ENCODE results near the gene GRIFIN.

GRIFIN gene

GRCh38 chr7:2490181-2490651 lies 14.0 kb upstream of the GRIFIN start:
- Histone ChIP-seq H3K36me3 (ENCODE audit: insufficient read depth, insufficient read length, low read length) (no peaks in the 10 kb centered on the region), H3K27me3 (ENCODE audit: insufficient read depth, insufficient read length) (no peaks in the 10 kb centered on the region), H3K4me1 (ENCODE audit: insufficient read depth, insufficient read length) (peaks cover 24% of the 10 kb centered on the region), H3K9ac (ENCODE audit: insufficient read length, low read depth) (no peak overlapping the region), H3K4me3 (ENCODE audit: insufficient read length, low read depth) (no peak overlapping the region), H3K9me3 (ENCODE audit: insufficient read depth, low read length) (no peaks in the 10 kb centered on the region)
- DNase-seq (ENCODE audit: low read depth, low spot score), result no peak
- no peak for TF ChIP-seq YY1 (IDR thresholded peaks at IDR 0.05; ENCODE audit: insufficient read depth, insufficient read length)
- no peak for TF ChIP-seq SUZ12 (IDR thresholded peaks at IDR 0.05; ENCODE audit: extremely low read depth, insufficient read depth, insufficient read length)
- no peak for TF ChIP-seq ZNF274 (IDR thresholded peaks at IDR 0.05; ENCODE audit: low read depth, low read length)

DNA sequence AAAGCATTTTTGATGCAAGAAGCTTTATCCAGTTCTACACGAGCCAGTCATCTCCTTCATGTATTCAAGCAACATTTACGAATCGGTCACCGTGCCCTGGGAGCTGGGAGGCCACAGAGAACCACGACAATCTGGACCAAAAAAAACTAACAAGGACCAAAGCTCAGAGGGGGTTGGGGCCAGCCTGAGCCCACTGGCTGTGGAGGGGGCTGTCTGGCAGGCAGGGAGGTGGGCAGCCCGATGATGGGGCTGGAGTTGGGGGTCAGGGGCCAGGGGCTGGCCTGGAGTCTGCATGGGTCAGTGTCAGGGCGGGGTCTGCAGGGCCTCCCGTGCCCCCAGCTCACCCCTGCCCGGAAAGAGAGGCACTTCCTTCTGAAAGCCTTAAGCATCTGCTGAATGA lies 12.5 kb upstream of the GRIFIN start:
- H3K4me1 ChIP-seq (ENCODE audit: insufficient read depth, insufficient read length), result peaks cover 15% of the 10 kb centered on the region
- DNase-seq (ENCODE audit: low read depth, low spot score), result no peak
- H3K27me3 ChIP-seq (ENCODE audit: insufficient read depth, insufficient read length), result no peaks in the 10 kb centered on the region
- TF ChIP-seq YY1 (IDR thresholded peaks at IDR 0.05; ENCODE audit: insufficient read depth, insufficient read length) (no peak), ZNF274 (IDR thresholded peaks at IDR 0.05; ENCODE audit: low read depth, low read length) (no peak), SUZ12 (IDR thresholded peaks at IDR 0.05; ENCODE audit: extremely low read depth, insufficient read depth, insufficient read length) (no peak)
- H3K36me3 ChIP-seq (ENCODE audit: insufficient read depth, insufficient read length, low read length), result no peaks in the 10 kb centered on the region
- no peak overlapping the region for H3K4me3 ChIP-seq (ENCODE audit: insufficient read length, low read depth)
- H3K9ac ChIP-seq (ENCODE audit: insufficient read length, low read depth), result no peak overlapping the region
- no peaks in the 10 kb centered on the region for H3K9me3 ChIP-seq (ENCODE audit: insufficient read depth, low read length)

DNA sequence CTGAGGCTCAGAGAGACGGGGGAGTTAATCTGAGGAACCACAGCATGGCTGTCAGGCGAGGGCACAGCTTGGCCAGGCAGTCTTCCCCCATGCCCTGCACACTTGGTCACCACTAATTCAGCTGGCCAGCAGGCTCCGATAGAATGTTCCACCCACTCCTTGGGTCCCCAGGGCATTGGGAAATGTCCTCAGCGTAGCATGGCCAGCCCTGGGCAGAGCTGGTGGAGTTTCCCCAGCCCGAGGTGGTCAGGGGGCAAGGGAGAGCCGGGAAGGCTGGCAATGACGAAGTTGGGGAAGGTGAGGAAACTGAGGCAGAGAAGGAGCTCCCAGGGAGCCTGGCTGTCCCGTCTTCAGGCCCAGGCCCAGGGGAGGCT lies 12.1 kb upstream of the GRIFIN start:
- H3K9ac ChIP-seq (ENCODE audit: insufficient read length, low read depth), result no peak overlapping the region
- H3K27me3 ChIP-seq (ENCODE audit: insufficient read depth, insufficient read length), result no peaks in the 10 kb centered on the region
- DNase-seq (ENCODE audit: low read depth, low spot score), result no peak
- no peaks in the 10 kb centered on the region for H3K36me3 ChIP-seq (ENCODE audit: insufficient read depth, insufficient read length, low read length)
- H3K4me1 ChIP-seq (ENCODE audit: insufficient read depth, insufficient read length), result peaks cover 12% of the 10 kb centered on the region
- no peak for TF ChIP-seq ZNF274 (IDR thresholded peaks at IDR 0.05; ENCODE audit: low read depth, low read length)
- no peak for TF ChIP-seq SUZ12 (IDR thresholded peaks at IDR 0.05; ENCODE audit: extremely low read depth, insufficient read depth, insufficient read length)
- TF ChIP-seq YY1 (IDR thresholded peaks at IDR 0.05; ENCODE audit: insufficient read depth, insufficient read length), result no peak
- H3K9me3 ChIP-seq (ENCODE audit: insufficient read depth, low read length), result no peaks in the 10 kb centered on the region
- H3K4me3 ChIP-seq (ENCODE audit: insufficient read length, low read depth), result no peak overlapping the region

- H3K27me3 ChIP-seq (ENCODE audit: insufficient read depth, insufficient read length), result no peaks in the 10 kb centered on the region
Measured at GRCh38 chr7:2487586-2488271, 11.5 kb upstream of the GRIFIN start.

DNA sequence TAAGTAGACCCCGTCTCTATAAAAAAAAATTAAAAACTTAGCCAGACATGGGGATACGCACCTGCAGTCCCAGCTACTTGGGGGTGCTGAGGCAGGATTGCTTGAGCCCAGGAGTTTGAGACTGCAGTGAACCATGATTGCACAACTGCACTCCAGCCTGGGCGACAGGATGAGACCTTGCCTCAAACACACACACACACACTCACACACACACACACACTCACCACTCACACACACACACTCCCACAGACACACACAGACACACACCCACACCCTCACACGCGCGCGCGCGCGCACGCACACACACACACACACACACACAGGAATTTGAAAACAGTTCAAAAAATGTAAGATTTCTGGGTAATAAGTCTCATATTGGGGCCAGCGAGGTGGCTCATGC lies 8.7 kb upstream of the GRIFIN start:
- Histone ChIP-seq H3K36me3 (ENCODE audit: insufficient read depth, insufficient read length, low read length) (no peaks in the 10 kb centered on the region), H3K9me3 (ENCODE audit: insufficient read depth, low read length) (no peaks in the 10 kb centered on the region), H3K9ac (ENCODE audit: insufficient read length, low read depth) (no peak overlapping the region), H3K4me3 (ENCODE audit: insufficient read length, low read depth) (no peak overlapping the region), H3K27me3 (ENCODE audit: insufficient read depth, insufficient read length) (no peaks in the 10 kb centered on the region), H3K4me1 (ENCODE audit: insufficient read depth, insufficient read length) (peaks cover 12% of the 10 kb centered on the region)
- TF ChIP-seq SUZ12 (IDR thresholded peaks at IDR 0.05; ENCODE audit: extremely low read depth, insufficient read depth, insufficient read length) (no peak), YY1 (IDR thresholded peaks at IDR 0.05; ENCODE audit: insufficient read depth, insufficient read length) (no peak), ZNF274 (IDR thresholded peaks at IDR 0.05; ENCODE audit: low read depth, low read length) (no peak)
- no peak for DNase-seq (ENCODE audit: low read depth, low spot score)

More at GRCh38 chr7:2487586-2488271, 11.5 kb upstream of the GRIFIN start:
- H3K9ac ChIP-seq (ENCODE audit: insufficient read length, low read depth), result no peak overlapping the region
- no peak overlapping the region for H3K4me3 ChIP-seq (ENCODE audit: insufficient read length, low read depth)
- H3K4me1 ChIP-seq (ENCODE audit: insufficient read depth, insufficient read length), result peaks cover 12% of the 10 kb centered on the region
- TF ChIP-seq YY1 (IDR thresholded peaks at IDR 0.05; ENCODE audit: insufficient read depth, insufficient read length) (no peak), ZNF274 (IDR thresholded peaks at IDR 0.05; ENCODE audit: low read depth, low read length) (no peak), SUZ12 (IDR thresholded peaks at IDR 0.05; ENCODE audit: extremely low read depth, insufficient read depth, insufficient read length) (no peak)
- no peaks in the 10 kb centered on the region for H3K36me3 ChIP-seq (ENCODE audit: insufficient read depth, insufficient read length, low read length)
- H3K9me3 ChIP-seq (ENCODE audit: insufficient read depth, low read length), result no peaks in the 10 kb centered on the region
- DNase-seq (ENCODE audit: low read depth, low spot score), result no peak

DNA sequence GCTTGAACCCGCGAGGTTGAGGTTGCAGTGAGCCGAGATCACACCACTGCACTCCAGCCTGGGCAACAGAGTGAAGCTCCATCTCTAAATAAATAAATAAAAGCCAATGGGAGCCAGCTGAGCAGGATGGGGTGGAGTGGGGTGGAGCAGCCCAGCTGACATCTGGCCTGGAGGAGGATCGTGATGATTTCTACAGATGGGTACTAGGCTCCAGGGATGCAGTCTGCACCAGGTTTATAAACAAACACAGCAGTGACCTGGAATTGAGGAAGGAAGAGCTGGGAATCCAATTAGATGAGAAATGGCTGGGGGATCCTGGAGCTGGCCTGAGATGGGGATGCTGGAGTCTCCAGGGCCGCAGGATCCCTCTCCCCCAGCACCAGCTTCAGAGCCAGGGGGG lies 7.3 kb upstream of the GRIFIN start:
- Histone ChIP-seq H3K36me3 (ENCODE audit: insufficient read depth, insufficient read length, low read length) (no peaks in the 10 kb centered on the region), H3K4me1 (ENCODE audit: insufficient read depth, insufficient read length) (peaks cover 15% of the 10 kb centered on the region), H3K9me3 (ENCODE audit: insufficient read depth, low read length) (no peaks in the 10 kb centered on the region), H3K4me3 (ENCODE audit: insufficient read length, low read depth) (no peak overlapping the region), H3K9ac (ENCODE audit: insufficient read length, low read depth) (no peak overlapping the region), H3K27me3 (ENCODE audit: insufficient read depth, insufficient read length) (peaks cover 3% of the 10 kb centered on the region)
- no peak for DNase-seq (ENCODE audit: low read depth, low spot score)
- TF ChIP-seq SUZ12 (IDR thresholded peaks at IDR 0.05; ENCODE audit: extremely low read depth, insufficient read depth, insufficient read length), result no peak
- TF ChIP-seq ZNF274 (IDR thresholded peaks at IDR 0.05; ENCODE audit: low read depth, low read length), result no peak
- TF ChIP-seq YY1 (IDR thresholded peaks at IDR 0.05; ENCODE audit: insufficient read depth, insufficient read length), result no peak

GRCh38 chr7:2482725-2483451 lies 6.7 kb upstream of the GRIFIN start:
- Histone ChIP-seq H3K27me3 (ENCODE audit: insufficient read depth, insufficient read length) (peaks cover 3% of the 10 kb centered on the region), H3K36me3 (ENCODE audit: insufficient read depth, insufficient read length, low read length) (no peaks in the 10 kb centered on the region), H3K9me3 (ENCODE audit: insufficient read depth, low read length) (no peaks in the 10 kb centered on the region), H3K9ac (ENCODE audit: insufficient read length, low read depth) (no peak overlapping the region), H3K4me3 (ENCODE audit: insufficient read length, low read depth) (no peak overlapping the region), H3K4me1 (ENCODE audit: insufficient read depth, insufficient read length) (peaks cover 16% of the 10 kb centered on the region)
- DNase-seq (ENCODE audit: low read depth, low spot score), result no peak
- TF ChIP-seq YY1 (IDR thresholded peaks at IDR 0.05; ENCODE audit: insufficient read depth, insufficient read length) (no peak), SUZ12 (IDR thresholded peaks at IDR 0.05; ENCODE audit: extremely low read depth, insufficient read depth, insufficient read length) (no peak), ZNF274 (IDR thresholded peaks at IDR 0.05; ENCODE audit: low read depth, low read length) (no peak)

Measured in NT2/D1 (cell line).